GM04504 (cell line): ENCODE data around the gene KLHL40.

Source experiments
- DNase-seq: peaks from one replicate; pipeline ENCODE4 v3.0.0-alpha.2; 2012; ENCODE audit warnings: low read depth

Gene KLHL40

DNA sequence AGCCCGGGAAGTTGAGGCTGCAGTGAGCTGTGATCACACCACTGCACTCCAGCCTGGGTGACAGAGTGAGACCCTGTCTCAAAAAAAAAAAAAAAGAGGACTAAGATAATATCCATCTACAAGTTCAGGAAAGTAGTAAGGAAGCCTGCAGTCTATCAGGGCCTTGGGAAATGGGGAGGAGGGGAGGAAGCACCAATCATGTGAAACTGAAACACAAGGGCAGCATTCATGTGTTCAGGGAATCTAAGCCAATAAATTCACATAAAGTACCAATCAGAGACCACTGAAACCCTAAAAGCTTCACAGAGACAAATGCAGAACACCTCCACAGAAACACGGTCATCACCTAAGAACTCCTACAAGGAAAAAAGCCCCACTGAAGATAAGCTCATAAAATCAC, 40.1 kb downstream of the KLHL40 start:
- no peak for DNase-seq

GRCh38 chr3:42728056-42728455, 42.7 kb downstream of the KLHL40 start:
- DNase-seq, result no peak

GRCh38 chr3:42728668-42729364, 43.5 kb downstream of the KLHL40 start:
- DNase-seq, result no peak

GRCh38 chr3:42729404-42730145, 44.2 kb downstream of the KLHL40 start:
- DNase-seq, result no peak

DNA sequence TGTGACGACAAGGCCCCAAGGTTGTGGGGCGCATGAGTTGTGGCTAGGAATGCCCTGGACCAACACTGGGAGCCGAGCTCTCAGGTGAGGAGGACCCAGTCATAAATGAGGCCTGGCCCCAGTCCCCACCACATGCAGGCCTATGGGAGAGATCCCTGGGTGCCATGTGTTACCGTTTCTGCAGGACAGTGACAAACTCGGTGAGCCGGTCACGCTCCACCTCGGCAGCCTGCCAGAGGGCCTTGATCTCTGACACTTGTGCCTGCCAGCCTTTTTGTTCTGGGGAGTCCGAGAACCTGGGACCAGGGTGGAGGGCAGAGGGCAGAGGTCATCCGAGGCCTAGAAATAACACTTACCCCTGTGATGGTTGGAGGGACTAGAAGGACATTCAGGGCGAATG, 45.0 kb downstream of the KLHL40 start:
- no peak for DNase-seq

GRCh38 chr3:42730706-42731420, 45.5 kb downstream of the KLHL40 start:
- no peak for DNase-seq

DNA sequence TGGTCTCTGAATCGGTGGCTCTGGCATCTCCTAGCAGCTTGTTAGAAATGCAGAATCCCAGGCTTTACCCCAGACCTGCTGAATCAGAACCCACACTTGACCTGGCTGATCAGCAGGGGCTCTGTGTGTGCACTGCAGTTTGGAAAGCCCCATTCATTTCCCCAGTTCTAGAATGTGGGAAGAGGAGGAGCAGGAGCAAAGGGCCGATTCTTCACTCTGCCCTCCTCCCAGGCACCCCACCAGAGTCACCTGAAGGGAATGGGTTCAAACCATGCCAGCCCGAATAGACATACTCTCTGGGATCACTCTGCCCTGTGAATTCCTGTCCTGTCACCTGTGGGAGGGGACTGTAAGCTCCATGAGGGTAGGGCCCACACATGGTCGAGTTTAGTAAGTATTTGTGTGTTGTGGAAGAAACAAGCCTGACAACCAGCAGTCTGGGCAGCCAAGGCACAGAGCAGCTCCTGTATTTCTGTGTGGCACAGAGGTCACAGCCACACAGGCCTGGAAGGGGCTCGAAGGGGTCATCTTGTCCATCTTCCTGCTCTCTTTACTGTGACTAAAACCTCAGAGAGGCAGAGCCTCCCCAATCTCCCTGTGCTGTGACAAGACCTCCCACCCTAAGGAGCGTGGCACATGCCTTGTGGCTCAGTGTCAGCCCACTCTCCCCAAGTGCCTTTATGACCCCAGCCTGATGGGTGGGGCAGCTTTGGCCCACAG, 46.3 kb downstream of the KLHL40 start:
- no peak for DNase-seq

DNA sequence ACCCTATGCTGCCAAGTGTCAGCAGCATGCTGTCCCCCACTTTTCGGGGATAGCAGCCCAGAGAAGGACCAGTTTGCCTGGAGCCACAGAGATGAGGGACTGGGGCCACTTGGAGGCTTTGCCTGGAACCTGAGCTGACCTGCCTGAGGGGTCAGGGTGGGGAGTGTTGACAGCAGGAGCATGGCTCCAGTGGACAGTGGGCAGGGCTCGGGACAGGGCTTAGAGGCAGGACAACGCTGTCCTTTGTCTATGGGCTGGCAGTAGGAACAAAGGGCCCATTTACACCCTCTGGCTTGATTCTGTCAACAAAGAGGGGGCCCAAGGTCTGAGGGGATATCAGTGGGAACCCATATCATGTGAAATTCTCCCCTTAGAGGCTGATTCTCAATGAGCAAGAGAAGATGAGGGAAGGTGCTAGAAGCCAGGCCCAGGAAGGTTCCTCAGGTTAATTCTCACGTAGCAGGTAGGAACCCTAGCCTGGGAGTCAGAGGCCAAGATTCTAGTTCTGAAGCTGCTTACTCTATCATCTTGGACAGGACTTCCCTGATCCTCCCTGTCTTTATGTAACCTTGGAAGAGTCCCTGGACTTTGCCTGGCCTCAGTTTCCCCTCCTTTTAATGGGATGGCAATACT, 47.0 kb downstream of the KLHL40 start:
- DNase-seq, result no peak

- no peak for DNase-seq
These were observed 47.6 kb downstream of the KLHL40 start for GRCh38 chr3:42732829-42733459.

DNA sequence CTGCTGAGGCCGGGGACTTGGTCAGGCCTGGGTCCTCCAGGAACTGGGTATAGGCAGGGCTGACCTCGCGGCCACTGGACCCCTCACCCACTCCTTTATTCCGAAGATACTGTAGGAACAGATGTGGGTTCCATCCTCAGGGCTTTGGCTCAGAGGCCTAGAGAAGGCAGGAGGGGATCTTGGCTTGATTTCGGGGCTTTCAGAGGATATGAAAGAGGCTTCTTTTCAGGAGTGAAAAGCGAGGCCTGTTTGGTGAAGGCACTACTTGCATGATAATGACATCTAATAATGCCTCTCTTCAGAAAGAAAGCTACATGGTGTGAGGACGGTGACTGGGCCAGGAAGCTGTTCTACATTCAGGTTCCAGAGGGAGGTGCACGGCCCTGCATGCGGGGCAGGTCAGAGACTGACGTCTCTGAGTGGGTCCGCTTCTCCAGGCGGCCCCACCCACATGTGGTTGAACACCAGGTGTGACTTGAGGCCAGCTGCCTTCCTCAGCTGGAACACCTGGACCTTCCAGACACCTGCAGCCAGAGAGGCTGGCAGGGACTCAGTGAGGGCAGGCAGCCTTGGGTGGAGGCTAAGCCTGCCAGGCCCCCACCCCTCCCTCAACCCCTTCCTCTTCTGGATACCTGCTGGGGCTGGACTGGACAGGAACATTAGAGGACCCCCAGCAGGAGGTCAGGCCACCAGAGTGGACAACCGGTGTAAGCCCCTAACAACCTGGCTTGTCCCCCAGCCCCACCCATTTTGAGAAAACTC, 48.3 kb downstream of the KLHL40 start:
- no peak for DNase-seq

DNA sequence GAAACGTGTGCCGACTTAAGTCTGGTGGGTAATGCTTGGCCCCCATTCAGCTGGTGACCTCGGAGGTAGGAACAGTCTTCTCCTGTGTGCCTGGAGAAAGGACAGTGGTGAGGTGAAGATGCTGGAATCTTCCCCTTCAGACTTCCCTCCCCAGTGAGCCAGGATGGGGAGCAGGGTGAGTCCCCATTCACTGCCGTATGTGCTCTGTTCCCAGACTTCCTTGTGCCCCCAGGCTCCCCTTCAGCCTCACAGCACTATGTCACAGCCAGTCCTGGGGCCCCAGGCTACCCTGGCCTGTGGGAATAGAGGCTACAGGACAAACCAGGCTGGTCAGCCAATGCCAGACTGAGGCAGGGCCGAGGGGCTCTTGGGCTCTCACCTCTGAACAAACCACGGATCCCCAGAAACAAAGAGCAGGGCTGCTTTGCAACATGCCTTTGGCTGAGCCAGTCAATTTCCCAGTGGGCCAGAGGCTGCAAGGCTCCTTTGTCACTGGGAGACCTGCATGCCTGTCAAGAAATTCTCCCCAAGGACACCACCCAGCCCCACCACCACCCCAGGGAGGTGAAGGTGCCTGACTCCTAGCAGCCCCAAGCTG, 49.0 kb downstream of the KLHL40 start:
- DNase-seq, result no peak

GRCh38 chr3:42735019-42735418, 49.7 kb downstream of the KLHL40 start:
- no peak for DNase-seq

DNA sequence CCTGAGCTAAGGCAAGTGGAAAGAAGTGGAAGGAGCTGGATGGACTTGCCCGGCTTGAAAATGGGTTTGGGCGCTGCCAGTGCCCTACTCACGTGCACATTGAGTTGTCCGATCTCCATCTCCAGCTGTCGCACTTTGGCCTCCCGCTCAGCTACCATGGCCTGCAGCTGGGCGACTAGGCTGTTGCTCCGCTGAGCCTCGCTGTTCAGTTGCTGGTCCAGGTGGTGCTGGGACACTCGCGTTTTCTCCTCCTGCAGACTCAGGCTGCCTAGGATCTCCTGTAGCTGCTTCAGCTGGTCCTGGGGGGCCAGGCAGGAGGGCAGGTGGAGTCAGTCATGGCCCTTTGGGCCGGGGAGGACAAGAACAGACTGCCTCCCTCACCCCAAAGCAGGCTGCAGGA, 50.3 kb downstream of the KLHL40 start:
- no peak for DNase-seq

- DNase-seq, result no peak
These were observed 50.7 kb downstream of the KLHL40 start for GRCh38 chr3:42736081-42736480.

- no peak for DNase-seq
These were observed 51.2 kb downstream of the KLHL40 start for GRCh38 chr3:42736531-42736930.

DNA sequence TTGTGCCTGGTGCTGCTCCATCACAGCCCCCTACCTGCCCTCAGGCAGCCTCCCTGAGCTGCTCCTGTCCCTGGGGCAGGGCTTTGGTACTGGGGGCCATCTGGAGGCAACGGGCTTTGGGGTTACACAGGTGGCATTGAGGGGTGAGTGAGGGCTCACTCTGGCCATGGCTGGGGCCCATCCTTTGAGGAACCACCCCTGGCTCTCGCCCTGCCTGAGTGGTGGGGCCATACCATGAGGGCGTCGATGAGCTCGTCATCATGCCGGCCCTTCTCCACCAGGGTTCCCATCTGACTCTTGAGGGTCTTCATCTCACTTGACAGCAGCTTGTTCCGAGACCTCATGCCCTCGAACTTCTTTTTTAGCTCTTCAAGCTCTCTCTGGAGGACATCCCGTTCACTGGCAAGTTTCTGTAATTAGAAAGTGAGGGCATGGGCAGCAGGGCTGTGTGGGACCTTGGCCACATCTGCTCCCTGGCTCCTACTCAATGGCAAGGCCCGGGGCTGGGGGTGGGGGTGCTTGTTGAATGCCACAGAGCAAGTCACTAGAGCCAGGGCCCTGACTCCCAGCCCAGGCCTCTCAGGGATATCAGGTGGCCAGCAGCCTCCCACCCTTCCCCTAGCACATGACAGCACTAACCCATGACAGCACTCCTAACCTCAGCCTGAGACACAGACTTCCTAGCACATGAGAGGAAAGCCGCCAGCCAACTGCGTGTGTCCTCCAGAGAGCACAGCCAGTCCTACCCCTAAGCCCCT, 54.2 kb downstream of the KLHL40 start:
- no peak for DNase-seq

GRCh38 chr3:42741796-42742195, 56.5 kb downstream of the KLHL40 start:
- no peak for DNase-seq
